CD4-positive, alpha-beta T cell treated with Interleukin-15 for 1 hour (primary cell): ENCODE data around the gene OVOL1.
A peak's percentile ranks its signal among the peaks of the same experiment; 100 is the strongest.
"Not testable (repeated sequence)": the region's sequence is repeated elsewhere in the genome, so short reads cannot be mapped to it uniquely, and the experiment has no call there.

Source experiments
- DNase-seq: peaks from one replicate; pipeline ENCODE4 v3.0.0-alpha.2; 2020

Gene OVOL1

DNA sequence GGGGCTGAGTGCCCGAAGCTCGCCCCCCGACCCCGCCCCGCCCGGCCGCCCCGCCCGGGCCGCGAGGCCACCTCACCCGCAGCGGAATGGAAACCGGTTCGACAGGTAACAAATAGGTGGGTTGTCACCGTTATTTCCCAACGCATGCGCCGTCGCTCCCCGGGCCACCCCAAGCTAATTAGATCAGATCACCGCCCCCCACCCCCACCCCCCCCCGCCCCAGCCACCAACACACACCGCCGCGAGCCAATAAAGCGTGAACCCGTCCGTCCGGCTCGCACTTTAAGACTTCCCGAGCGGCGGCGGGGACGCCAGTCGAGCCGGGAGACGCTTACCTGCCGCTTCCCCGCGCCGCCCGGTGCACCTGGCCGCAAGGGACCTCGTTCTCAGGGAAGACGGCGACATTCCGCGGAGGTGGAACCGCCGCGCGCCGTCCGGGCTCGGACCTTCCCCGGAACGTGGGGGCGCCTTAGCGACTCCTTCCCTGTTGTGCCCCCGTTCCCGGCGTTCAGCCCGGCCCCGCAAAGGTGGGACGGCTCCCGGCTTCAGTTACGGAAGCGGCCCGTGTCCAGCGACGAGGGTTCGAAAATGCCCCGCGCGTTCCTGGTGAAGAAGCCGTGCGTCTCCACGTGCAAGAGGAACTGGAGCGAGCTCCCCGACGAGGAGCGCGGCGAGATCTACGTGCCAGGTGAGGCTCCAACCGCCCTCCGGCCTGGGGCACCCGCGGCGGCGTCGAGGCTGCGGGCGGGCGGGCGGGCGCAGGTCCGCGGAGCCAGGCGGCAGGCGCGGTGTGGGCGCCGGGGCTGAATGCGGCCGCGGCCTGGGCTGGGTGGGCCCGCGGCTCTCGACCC is at the start of gene OVOL1:
OVOL1 (plus strand) TSS at position 278 of the 851 bp plus-strand sequence; CDS start at position 589, 311 bp downstream.
- peak; percentile 39 for DNase-seq

GRCh38 chr11:65739022-65739421 is 47.8 kb upstream of the OVOL1 start:
- DNase-seq: no peak

GRCh38 chr11:65741185-65741584 is 45.7 kb upstream of the OVOL1 start:
- DNase-seq: no peak

DNA sequence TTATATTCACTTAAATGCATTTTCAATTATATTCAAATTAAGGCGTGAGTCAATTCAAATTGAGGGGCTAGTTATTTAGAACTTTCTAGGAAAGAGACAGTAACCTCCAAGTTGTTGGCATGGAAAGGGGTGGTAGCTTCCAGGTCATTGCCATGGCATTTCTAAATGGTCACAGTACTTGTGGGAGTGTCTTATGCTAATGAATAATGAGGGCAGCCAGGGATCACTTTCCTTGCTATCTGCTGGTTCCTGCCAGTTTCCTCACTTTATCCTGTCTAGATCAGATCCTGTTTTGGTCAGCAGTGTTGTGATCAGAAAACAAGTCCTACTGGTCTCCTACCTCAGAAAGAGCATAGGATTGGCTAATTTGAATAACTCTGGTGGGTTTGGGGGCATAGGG is 44.5 kb upstream of the OVOL1 start:
- no peak for DNase-seq

DNA sequence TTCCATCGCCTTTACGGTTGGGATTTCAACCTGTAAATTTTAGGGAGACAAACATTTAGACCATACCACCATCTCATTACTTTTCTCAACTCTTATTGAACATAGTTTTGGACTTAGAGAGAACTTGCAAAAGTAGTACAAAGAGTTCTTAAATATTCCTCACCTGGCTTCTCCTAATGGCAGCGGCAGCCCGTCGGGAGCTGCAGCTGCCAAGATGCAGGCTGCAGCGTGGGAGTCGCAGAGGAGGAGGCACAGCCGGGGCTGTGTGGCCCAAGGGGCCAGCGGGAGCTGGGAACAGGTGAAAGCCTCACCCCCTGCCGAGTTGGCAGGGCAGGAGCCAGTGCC is 43.2 kb upstream of the OVOL1 start:
- no peak for DNase-seq

GRCh38 chr11:65744026-65744698 is 42.7 kb upstream of the OVOL1 start:
- peak; percentile 35 for DNase-seq

DNA sequence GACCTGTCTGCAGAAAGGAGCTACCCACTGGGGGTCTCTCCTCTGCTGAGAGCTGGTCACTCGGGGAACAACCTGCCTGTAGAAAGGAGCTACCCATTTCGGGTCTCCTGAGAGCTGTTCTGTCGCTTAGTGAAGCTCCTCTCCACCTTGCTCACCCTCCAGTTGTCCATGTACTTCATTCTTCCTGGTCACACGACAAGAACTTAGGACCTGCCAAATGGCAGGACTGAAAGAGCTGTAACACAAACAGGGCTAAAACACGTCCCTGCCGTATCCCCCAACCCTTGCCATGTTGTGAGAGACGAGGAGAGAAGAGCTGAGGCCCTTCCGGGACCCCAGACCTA is 42.2 kb upstream of the OVOL1 start:
- DNase-seq: no peak

- DNase-seq: no peak
Measured at GRCh38 chr11:65745049-65745448, 41.8 kb upstream of the OVOL1 start.

DNA sequence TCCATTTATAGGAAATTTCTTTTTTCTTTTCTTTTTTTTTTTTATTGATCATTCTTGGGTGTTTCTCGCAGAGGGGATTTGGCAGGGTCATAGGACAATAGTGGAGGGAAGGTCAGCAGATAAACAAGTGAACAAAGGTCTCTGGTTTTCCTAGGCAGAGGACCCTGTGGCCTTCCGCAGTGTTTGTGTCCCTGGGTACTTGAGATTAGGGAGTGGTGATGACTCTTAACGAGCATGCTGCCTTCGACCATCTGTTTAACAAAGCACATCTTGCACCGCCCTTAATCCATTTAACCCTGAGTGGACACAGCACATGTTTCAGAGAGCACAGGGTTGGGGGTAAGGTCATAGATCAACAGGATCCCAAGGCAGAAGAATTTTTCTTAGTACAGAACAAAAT is 24.7 kb upstream of the OVOL1 start:
- not testable (repeated sequence) for DNase-seq

DNA sequence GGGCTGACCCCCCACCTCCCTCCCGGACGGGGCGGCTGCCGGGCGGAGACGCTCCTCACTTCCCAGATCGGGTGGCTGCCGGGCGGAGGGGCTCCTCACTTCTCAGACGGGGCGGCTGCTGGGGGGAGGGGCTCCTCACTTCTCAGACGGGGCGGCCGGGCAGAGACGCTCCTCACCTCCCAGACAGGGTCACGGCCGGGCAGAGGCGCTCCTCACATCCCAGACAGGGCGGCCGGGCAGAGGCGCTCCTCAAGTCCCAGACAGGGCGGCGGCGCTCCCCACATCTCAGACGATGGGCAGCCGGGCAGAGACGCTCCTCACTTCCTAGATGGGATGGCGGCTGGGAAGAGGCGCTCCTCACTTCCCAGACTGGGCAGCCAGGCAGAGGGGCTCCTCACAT is 24.0 kb upstream of the OVOL1 start:
- DNase-seq: not testable (repeated sequence)

- no peak for DNase-seq
Measured at GRCh38 chr11:65764434-65764833, 22.4 kb upstream of the OVOL1 start.

DNA sequence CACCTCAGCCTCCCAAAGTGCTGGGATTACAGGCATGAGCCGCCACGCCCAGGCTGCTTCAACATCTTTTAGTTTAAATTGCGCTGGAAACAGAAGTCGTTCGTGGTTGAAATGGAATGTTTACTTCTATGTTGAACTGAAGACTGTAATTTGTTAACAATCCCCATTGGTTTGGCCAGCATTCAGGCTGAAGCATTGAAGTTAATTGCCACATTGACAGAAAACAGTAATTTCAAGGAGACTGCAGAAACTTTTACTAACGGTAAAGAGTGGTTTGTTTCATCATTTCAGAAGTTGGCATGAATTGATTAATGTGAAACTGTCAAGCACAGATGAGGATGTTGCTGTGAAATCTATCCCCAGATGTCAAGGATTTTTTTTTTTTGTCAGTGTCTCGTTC is 20.3 kb upstream of the OVOL1 start:
- no peak for DNase-seq

GRCh38 chr11:65767406-65767805 is 19.5 kb upstream of the OVOL1 start:
- DNase-seq: no peak

GRCh38 chr11:65767806-65768205 is 19.1 kb upstream of the OVOL1 start:
- not testable (repeated sequence) for DNase-seq

DNA sequence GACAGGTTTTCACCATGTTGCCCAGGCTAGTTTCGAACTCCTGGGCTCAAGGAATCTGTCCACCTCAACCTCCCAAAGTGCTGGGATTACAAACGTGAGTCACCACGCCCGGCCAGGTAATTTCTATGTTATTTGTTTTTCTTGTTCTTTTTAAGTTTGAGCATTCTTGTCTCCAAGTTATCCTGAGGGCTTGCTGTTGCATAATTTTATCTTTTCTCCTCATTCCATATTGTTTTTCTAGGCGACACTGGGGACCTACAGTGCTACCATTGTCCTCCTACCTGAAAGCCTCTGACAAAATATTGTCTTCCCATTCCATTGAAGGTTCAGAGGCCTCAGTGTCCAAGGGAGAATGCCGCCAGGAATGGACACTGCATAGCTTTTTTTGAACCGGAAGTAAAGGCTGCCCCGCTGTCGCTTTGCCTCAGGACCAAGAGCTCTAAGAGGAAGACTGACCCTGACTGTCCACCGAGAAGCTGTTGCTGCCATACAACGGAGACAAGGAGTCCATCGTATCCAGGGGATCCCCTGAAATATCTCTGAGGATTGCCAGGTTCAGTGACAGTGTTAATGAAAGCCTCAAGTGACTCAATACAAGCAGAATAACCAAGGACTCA is 15.8 kb upstream of the OVOL1 start:
- no peak for DNase-seq

GRCh38 chr11:65771589-65772112 is 15.2 kb upstream of the OVOL1 start:
- DNase-seq: no peak

DNA sequence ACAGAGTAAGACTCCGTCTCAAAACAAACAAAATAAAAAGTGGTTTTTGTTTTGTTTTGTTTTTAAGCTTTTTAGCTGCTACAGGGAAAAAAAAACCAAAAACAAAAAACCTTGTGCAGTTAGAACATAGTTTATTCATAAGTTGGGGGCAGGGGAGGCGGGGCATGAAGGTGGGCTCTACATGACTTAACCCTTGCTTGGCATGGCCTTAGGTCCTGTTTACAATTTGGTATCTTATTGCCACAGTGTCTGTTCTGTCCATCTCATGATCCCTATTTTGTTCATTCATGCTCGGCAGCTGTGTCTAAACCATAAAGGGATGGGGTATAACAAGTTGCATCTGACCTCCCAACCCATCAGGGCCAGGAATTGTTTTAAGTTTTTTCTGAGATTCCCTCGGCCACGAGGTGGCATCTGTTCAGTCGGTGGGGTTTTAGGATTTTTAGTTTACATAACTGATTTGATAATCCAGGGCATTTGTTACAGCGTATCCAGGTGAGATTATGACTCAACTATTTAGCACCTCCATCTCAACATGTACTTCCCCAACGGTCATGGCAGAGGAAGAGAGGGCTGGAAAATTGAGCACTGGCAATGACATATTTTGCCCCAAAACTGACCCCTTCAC is 13.0 kb upstream of the OVOL1 start:
- no peak for DNase-seq

GRCh38 chr11:65774525-65775306 is 12.1 kb upstream of the OVOL1 start:
- no peak for DNase-seq

GRCh38 chr11:65776196-65776595 is 10.7 kb upstream of the OVOL1 start:
- DNase-seq: peak; percentile 71

DNA sequence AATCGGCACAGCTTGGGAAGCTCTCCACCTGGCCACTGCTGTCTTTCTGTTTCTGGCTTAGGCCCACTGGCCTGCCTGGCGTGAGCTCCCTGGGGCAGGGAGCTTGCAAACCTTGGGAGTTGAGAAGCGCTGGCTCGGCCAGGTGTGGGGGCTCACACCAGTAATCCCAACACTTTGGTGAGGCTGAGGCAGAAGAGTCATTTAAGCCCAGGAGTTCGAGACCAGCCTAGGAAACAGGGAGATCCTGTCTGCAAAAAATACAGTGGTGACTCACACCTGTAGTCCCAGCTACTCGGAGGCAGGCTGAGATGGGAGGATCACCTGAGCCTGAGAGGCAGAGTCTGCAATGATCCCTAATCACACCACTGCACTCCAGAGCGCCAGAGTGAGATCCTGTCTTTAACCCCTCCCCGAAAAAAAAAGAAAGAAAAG is 10.1 kb upstream of the OVOL1 start:
- DNase-seq: no peak

- no peak for DNase-seq
Measured at GRCh38 chr11:65777241-65777640, 9.6 kb upstream of the OVOL1 start.

DNA sequence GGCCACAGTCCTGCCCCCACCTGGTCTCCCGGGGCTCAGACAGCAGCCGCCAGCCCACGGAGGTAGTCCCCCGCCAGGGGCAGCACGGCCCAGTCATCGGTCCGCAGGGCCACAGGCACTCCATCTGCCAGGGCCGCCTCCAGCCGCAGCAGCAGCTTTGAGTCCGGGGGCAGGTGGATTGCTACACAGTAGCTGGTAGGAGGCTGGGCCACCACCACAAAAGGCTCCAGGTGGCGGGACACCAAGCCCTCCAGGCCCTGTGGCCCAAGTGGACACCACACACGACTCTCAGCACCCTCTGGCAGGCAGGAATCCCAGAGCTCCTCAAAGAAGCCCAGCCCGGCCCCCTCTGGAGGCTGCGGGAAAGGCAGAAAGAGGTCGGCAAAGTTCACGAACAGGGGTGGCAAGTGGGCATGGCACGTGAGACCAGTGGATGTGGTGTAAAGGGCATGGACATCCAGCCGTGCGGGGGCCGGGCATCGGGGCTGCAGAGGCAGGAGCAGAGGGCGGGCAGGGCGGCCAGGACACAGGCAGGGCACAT is 9.0 kb upstream of the OVOL1 start:
- DNase-seq: no peak
